ENCODE results near the gene GALNT13. TPM values are rescaled to one million over a fixed set of nuclear protein-coding genes. Genes with fewer than 3 reads are reported as not detected.

Gene GALNT13
- total and polyA plus RNA-seq, 10 of the 15 experiments (the other 5 are each of a cell fraction or from before 2014, with no cell fraction given) = 0.04 TPM; not detected in 9

DNA sequence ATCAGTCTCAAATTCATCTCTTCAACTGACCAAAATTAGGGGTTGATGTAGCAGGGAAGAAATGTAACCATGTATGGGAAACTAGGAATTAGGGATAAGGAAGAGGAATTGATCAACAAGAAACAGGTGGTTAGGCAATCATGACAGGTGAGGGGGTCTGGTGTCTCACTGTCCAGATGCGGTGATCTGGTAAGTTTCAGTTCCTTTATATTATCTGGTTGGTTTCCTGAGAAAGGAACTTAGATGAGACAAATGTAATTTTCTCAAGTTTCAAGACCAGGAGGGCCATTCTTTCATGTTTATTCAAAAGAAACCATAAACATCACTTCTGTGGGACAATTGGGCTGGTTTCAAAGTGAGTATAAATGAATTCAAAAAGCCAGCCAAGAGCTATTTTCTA lies 520.5 kb downstream of the GALNT13 start:
- no TSS peak for BruUV-seq (replicated peaks)
- H4K20me1 ChIP-seq (ENCODE audit: control insufficient read depth, insufficient read depth) = no peaks in the 10 kb centered on the region
- no peak overlapping the region for H3K9ac ChIP-seq (ENCODE audit: control insufficient read depth, insufficient read depth, low read length)
- H3K4me2 ChIP-seq (ENCODE audit: control insufficient read depth, insufficient read depth) = no peak overlapping the region
- intact Hi-C loops (cut with micrococcal nuclease; ENCODE audit: unreplicated experiment) (no loop called here), in situ Hi-C loops (cut with MboI) (no loop called here)
- POLR2A ChIA-PET = no interaction called here
- H2AFZ ChIP-seq (ENCODE audit: control insufficient read depth, low read depth, low read length) = no peak overlapping the region
- H3K4me1 ChIP-seq (ENCODE audit: control insufficient read depth, insufficient read depth, low read length) = no peaks in the 10 kb centered on the region
- DNase-seq (ENCODE audit: low read depth, low spot score) = peak; percentile 9
- peak; percentile 96 for ATAC-seq
- WGBS (ENCODE audit: insufficient coverage, insufficient replicate concordance, low lambda C conversion rate, missing lambda C conversion rate) = 0% methylated on average over 1 of the region's 1 CpG
- FAIRE-seq = peak; percentile 54
- RAD21 ChIA-PET (ENCODE audit: unreplicated experiment) = no interaction called here
- CTCF ChIA-PET = no interaction called here
- no peak overlapping the region for H3K27ac ChIP-seq (ENCODE audit: control insufficient read depth, insufficient read depth)
- no peak overlapping the region for H3K4me3 ChIP-seq
- H3K36me3 ChIP-seq (ENCODE audit: control insufficient read depth in 2 of 2, insufficient read depth in 2 of 2, low read length in 1 of 2) = no peaks in the 10 kb centered on the region
- H3K9me3 ChIP-seq (replicated peaks; ENCODE audit: control insufficient read depth, insufficient read depth, low read length) = no peaks in the 10 kb centered on the region; the same call in 2 of the 3 replicates
- SMC1A ChIA-PET (ENCODE audit: uncharacterized antibody, unreplicated experiment) = no interaction called here
- no peaks in the 10 kb centered on the region for H3K79me2 ChIP-seq (ENCODE audit: control insufficient read depth, insufficient read depth, low read length)
- H3K27me3 ChIP-seq (replicated peaks in 1 of 2; ENCODE audit: control insufficient read depth in 2 of 2, insufficient read depth in 2 of 2, low read length in 1 of 2) = no peaks in the 10 kb centered on the region
- peak; percentile 42; the same call in 1 of the 2 replicates for TF ChIP-seq IRF4 (IDR thresholded peaks at IDR 0.05; ENCODE audit: low read depth, low read length)
- TF ChIP-seq MTA3 (IDR thresholded peaks at IDR 0.05; ENCODE audit: borderline replicate concordance, low read length) = peak; percentile 51; the same call in 1 of the 2 replicates
- TF ChIP-seq RUNX3 (IDR thresholded peaks at IDR 0.05; ENCODE audit: low read length) = peak; percentile 78
- 0 out of 2 replicates have a peak, but pooled peaks have one; percentile 39 for TF ChIP-seq TCF3 (IDR thresholded peaks at IDR 0.05; ENCODE audit: borderline replicate concordance, insufficient read depth, low read depth, low read length)
- peak; percentile 24; the same call in 1 of the 2 replicates for TF ChIP-seq ZNF217 (IDR thresholded peaks at IDR 0.05)
- TF ChIP-seq, protein P1, sequence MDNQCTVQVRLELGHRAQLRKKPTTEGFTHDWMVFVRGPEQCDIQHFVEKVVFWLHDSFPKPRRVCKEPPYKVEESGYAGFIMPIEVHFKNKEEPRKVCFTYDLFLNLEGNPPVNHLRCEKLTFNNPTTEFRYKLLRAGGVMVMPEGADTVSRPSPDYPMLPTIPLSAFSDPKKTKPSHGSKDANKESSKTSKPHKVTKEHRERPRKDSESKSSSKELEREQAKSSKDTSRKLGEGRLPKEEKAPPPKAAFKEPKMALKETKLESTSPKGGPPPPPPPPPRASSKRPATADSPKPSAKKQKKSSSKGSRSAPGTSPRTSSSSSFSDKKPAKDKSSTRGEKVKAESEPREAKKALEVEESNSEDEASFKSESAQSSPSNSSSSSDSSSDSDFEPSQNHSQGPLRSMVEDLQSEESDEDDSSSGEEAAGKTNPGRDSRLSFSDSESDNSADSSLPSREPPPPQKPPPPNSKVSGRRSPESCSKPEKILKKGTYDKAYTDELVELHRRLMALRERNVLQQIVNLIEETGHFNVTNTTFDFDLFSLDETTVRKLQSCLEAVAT (IDR thresholded peaks at IDR 0.05) = no peak
- peak; percentile 71 for TF ChIP-seq DPF2 (IDR thresholded peaks at IDR 0.05)
- TF ChIP-seq FOXM1 (IDR thresholded peaks at IDR 0.05; ENCODE audit: low read depth, low read length) = 0 out of 2 replicates have a peak, but pooled peaks have one; percentile 34
- TF ChIP-seq, protein P2, sequence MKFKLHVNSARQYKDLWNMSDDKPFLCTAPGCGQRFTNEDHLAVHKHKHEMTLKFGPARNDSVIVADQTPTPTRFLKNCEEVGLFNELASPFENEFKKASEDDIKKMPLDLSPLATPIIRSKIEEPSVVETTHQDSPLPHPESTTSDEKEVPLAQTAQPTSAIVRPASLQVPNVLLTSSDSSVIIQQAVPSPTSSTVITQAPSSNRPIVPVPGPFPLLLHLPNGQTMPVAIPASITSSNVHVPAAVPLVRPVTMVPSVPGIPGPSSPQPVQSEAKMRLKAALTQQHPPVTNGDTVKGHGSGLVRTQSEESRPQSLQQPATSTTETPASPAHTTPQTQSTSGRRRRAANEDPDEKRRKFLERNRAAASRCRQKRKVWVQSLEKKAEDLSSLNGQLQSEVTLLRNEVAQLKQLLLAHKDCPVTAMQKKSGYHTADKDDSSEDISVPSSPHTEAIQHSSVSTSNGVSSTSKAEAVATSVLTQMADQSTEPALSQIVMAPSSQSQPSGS (IDR thresholded peaks at IDR 0.05; ENCODE audit: low read length) = peak; percentile 43; the same call in 1 of the 2 replicates
- peak; percentile 93 for TF ChIP-seq SPI1 (IDR thresholded peaks at IDR 0.05; ENCODE audit: borderline replicate concordance, insufficient read depth, low read depth, low read length)
- TF ChIP-seq, protein P3, sequence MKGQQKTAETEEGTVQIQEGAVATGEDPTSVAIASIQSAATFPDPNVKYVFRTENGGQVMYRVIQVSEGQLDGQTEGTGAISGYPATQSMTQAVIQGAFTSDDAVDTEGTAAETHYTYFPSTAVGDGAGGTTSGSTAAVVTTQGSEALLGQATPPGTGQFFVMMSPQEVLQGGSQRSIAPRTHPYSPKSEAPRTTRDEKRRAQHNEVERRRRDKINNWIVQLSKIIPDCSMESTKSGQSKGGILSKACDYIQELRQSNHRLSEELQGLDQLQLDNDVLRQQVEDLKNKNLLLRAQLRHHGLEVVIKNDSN (IDR thresholded peaks at IDR 0.05; ENCODE audit: borderline replicate concordance, extremely low read length, insufficient read depth, low read depth, low read length) = no peak
- TF ChIP-seq PAX5 (IDR thresholded peaks at IDR 0.05; ENCODE audit: borderline replicate concordance, low read depth, low read length) = 0 out of 2 replicates have a peak, but pooled peaks have one; percentile 21
- no peak for TF ChIP-seq CHD2 (IDR thresholded peaks at IDR 0.05; ENCODE audit: borderline replicate concordance, low read depth, low read length)
- peak; percentile 68 for TF ChIP-seq NFIC (IDR thresholded peaks at IDR 0.05; ENCODE audit: low read depth, low read length)
- TF ChIP-seq IKZF2 (IDR thresholded peaks at IDR 0.05) = peak; percentile 80 to 85
- TF ChIP-seq, protein P4, sequence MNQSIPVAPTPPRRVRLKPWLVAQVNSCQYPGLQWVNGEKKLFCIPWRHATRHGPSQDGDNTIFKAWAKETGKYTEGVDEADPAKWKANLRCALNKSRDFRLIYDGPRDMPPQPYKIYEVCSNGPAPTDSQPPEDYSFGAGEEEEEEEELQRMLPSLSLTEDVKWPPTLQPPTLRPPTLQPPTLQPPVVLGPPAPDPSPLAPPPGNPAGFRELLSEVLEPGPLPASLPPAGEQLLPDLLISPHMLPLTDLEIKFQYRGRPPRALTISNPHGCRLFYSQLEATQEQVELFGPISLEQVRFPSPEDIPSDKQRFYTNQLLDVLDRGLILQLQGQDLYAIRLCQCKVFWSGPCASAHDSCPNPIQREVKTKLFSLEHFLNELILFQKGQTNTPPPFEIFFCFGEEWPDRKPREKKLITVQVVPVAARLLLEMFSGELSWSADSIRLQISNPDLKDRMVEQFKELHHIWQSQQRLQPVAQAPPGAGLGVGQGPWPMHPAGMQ (IDR thresholded peaks at IDR 0.05; ENCODE audit: borderline replicate concordance) = no peak
- peak; percentile 64; the same call in 1 of the 2 replicates for TF ChIP-seq IKZF1 (conservative IDR thresholded peaks at IDR 0.05)
- peak; percentile 84; the same call in 1 of the 2 replicates for TF ChIP-seq TCF12 (IDR thresholded peaks at IDR 0.05; ENCODE audit: low read depth, low read length)
- peak; percentile 65 for TF ChIP-seq MTA2 (IDR thresholded peaks at IDR 0.05; ENCODE audit: low read depth)
- no peak for TF ChIP-seq GATAD2B (conservative IDR thresholded peaks at IDR 0.05; ENCODE audit: low read depth)
- 0 out of 2 replicates have a peak, but pooled peaks have one; percentile 63 for TF ChIP-seq BCL11A (IDR thresholded peaks at IDR 0.05; ENCODE audit: low read depth, low read length)

Measured in GM12878 (cell line).